ENCODE measurements around the gene PDLIM5. TPM values are rescaled to one million over a fixed set of nuclear protein-coding genes. Genes with fewer than 3 reads are reported as not detected.

Gene PDLIM5
- total RNA-seq, 1 experiment from 2014 or later: 44.7 TPM

- Histone ChIP-seq H3K27me3 (ENCODE audit: control insufficient read depth, insufficient read depth, low read length) (no peaks in the 10 kb centered on the region), H3K4me3 (ENCODE audit: low read depth in 2 of 2, low read length in 2 of 2) (no peak overlapping the region), H3K9me3 (ENCODE audit: control insufficient read depth, insufficient read depth, low read depth, low read length) (no peaks in the 10 kb centered on the region), H3K4me1 (ENCODE audit: control insufficient read depth, insufficient read depth, low read length) (no peaks in the 10 kb centered on the region), H3K27ac (ENCODE audit: low read length) (no peak overlapping the region), H3K36me3 (ENCODE audit: control insufficient read depth, insufficient read depth, low read length) (no peaks in the 10 kb centered on the region)
- CTCF ChIA-PET: interaction anchor here (0.9 kb wide), 1 partner anchor 9 kb away, joined by 9 read pairs; no protein-coding TSS in a partner anchor
- no peak for DNase-seq (ENCODE audit: low read depth, low spot score)
- POLR2A ChIA-PET: no interaction called here
- intact Hi-C loops (cut with micrococcal nuclease; ENCODE audit: unreplicated experiment) (loop anchor here (10.0 kb wide), 1 partner anchor 495 kb away; no protein-coding TSS in a partner anchor), in situ Hi-C loops (cut with HindIII; ENCODE audit: low pct_unique_long_range_greater_than_20kb, low sequenced_read_pairs) (no loop called here)
- TF ChIP-seq POLR2AphosphoS5 (IDR thresholded peaks at IDR 0.05; ENCODE audit: low read depth, low read length) (no peak), TCF7L2 (IDR thresholded peaks at IDR 0.05; ENCODE audit: low read depth, low read length) (no peak), CTCF (IDR thresholded peaks at IDR 0.05) (no peak), SIN3A (IDR thresholded peaks at IDR 0.05; ENCODE audit: borderline replicate concordance, insufficient read depth, low read depth, low read length) (no peak), REST (IDR thresholded peaks at IDR 0.05; ENCODE audit: insufficient read depth in 1 of 2, low read depth in 2 of 2, low read length in 1 of 2) (no peak)
- BruUV-seq (replicated peaks): no TSS peak
- ATAC-seq: no peak
These were observed 178.1 kb downstream of the PDLIM5 start for GRCh38 chr4:94629837-94630236.

GRCh38 chr4:94634271-94634670, 182.5 kb downstream of the PDLIM5 start:
- BruUV-seq (replicated peaks): no TSS peak
- no peak overlapping the region for H3K4me3 ChIP-seq (ENCODE audit: low read depth in 2 of 2, low read length in 2 of 2)
- DNase-seq (ENCODE audit: low read depth, low spot score) (no peak), ATAC-seq (no peak)
- H3K4me1 ChIP-seq (ENCODE audit: control insufficient read depth, insufficient read depth, low read length): no peaks in the 10 kb centered on the region
- intact Hi-C loops (cut with micrococcal nuclease; ENCODE audit: unreplicated experiment) (no loop called here), in situ Hi-C loops (cut with HindIII; ENCODE audit: low pct_unique_long_range_greater_than_20kb, low sequenced_read_pairs) (no loop called here)
- ChIA-PET POLR2A (no interaction called here), CTCF (no interaction called here)
- no peaks in the 10 kb centered on the region for H3K27me3 ChIP-seq (ENCODE audit: control insufficient read depth, insufficient read depth, low read length)
- no peaks in the 10 kb centered on the region for H3K36me3 ChIP-seq (ENCODE audit: control insufficient read depth, insufficient read depth, low read length)
- no peaks in the 10 kb centered on the region for H3K9me3 ChIP-seq (ENCODE audit: control insufficient read depth, insufficient read depth, low read depth, low read length)
- TF ChIP-seq REST (IDR thresholded peaks at IDR 0.05; ENCODE audit: insufficient read depth in 1 of 2, low read depth in 2 of 2, low read length in 1 of 2): no peak
- no peak for TF ChIP-seq POLR2AphosphoS5 (IDR thresholded peaks at IDR 0.05; ENCODE audit: low read depth, low read length)
- no peak for TF ChIP-seq SIN3A (IDR thresholded peaks at IDR 0.05; ENCODE audit: borderline replicate concordance, insufficient read depth, low read depth, low read length)
- no peak for TF ChIP-seq TCF7L2 (IDR thresholded peaks at IDR 0.05; ENCODE audit: low read depth, low read length)
- TF ChIP-seq CTCF (IDR thresholded peaks at IDR 0.05): no peak
- no peak overlapping the region for H3K27ac ChIP-seq (ENCODE audit: low read length)
